Right lobe of liver (tissue), 6 donors: Measurements from ENCODE around the gene LMO7. TPM values are rescaled to one million over a fixed set of nuclear protein-coding genes. Genes with fewer than 3 reads are reported as not detected.

ENCODE experiments used
- ATAC-seq, 4 donors: fragments of 200-7000 bp; cut with Tn5 transposase; one replicate each; pipeline ENCODE4 v1.9.1; 2020; ENCODE audit warnings: mild to moderate bottlenecking in 4 of 4, moderate library complexity in 4 of 4
- DNase-seq, 3 donors: peaks; one replicate each; pipeline ENCODE4 v3.0.0-alpha.2; 2020
- H3K27ac ChIP-seq, 3 donors: fragments of 200-600 bp; one replicate each; pipeline ENCODE4 v1.8.0; 2022
- H3K27me3 ChIP-seq, 2 donors: fragments of 200-600 bp; one replicate each; pipeline ENCODE4 v1.8.0; 2022
- H3K36me3 ChIP-seq, 4 donors: fragments of 200-600 bp; sonication (generic) in 1 of 4; one replicate each; pipeline versions ENCODE4 v1.5.1 to v1.8.0; 2017 to 2022; ENCODE audit warnings: control low read depth in 1 of 4
- H3K4me1 ChIP-seq, 4 donors: fragments of 200-600 bp; sonication (generic) in 1 of 4; one replicate each; pipeline versions ENCODE4 v1.5.1 to v1.8.0; 2017 to 2022; ENCODE audit warnings: control low read depth in 1 of 4
- H3K4me3 ChIP-seq, 3 donors: fragments of 200-600 bp; one replicate each; pipeline ENCODE4 v1.8.0; 2022
- H3K9me3 ChIP-seq, 4 donors: fragments of 200-600 bp; sonication (generic) in 1 of 4; one replicate each; pipeline versions ENCODE4 v1.5.1 to v1.8.0; 2017 to 2022; ENCODE audit warnings: control low read depth in 1 of 4
- POLR2A ChIP-seq: fragments of 450-650 bp; IDR thresholded peaks from one replicate; pipeline ENCODE4 v1.6.1; 2017; ENCODE audit warnings: antibody characterized with exemption, mild to moderate bottlenecking
- WGBS: methylation state at CpG from one replicate; pipeline ENCODE4 v1.1.6; 2018; ENCODE audit warnings: low coverage, low lambda C conversion rate; ENCODE audit not compliant: insufficient coverage; ENCODE audit errors: missing lambda C conversion rate; 5-methylcytosine and 5-hydroxymethylcytosine counted together
- intact Hi-C, 2 donors: fragments of 100-400 bp; cut with DNase I; formaldehyde crosslinking; loops; one replicate each; pipeline versions ENCODE4 v1.11.2 to v1.14.1; 2022
- total RNA-seq, 6 experiments: library from RNA; depleted of rRNA in 2 of 6; stranded (reverse); fragments of >200 nt in 2 of 6; fragmentation: NEBNext Ultra II Directional in 3 of 6; extraction: Animal tissue kit (Norgen Biotek cat#: 25700) in 3 of 6; gene quantifications; one replicate each; pipeline versions ENCODE4 v1.1.0 to v1.2.4, GENCODE V29; 2016 to 2023
- TF ChIP-seq, protein P1 (sequence below), 4 donors: fragments of 200-600 bp in 3 of 4; fragments of 450-650 bp in 1 of 4; IDR thresholded peaks; one replicate each; pipeline versions ENCODE4 v1.5.1 to v1.8.0; 2016 to 2022; ENCODE audit warnings: antibody characterized with exemption in 4 of 4, mild to moderate bottlenecking in 2 of 4
- donor health status: DM: no; HTN: yes; CAD: no.
- donor health status: DM: no; HTN: no; CAD: no.
- donor health status: DM: no; HTN: no; CAD: no.
- donor health status: DM: no; HTN: yes; CAD: no.
- donor health status: DM: no; HTN: yes; CAD: no.

Gene LMO7
- total RNA-seq, 6 experiments from 2014 or later: 42.3 to 60.2 (median 51.1) TPM

- TF ChIP-seq, protein P1, sequence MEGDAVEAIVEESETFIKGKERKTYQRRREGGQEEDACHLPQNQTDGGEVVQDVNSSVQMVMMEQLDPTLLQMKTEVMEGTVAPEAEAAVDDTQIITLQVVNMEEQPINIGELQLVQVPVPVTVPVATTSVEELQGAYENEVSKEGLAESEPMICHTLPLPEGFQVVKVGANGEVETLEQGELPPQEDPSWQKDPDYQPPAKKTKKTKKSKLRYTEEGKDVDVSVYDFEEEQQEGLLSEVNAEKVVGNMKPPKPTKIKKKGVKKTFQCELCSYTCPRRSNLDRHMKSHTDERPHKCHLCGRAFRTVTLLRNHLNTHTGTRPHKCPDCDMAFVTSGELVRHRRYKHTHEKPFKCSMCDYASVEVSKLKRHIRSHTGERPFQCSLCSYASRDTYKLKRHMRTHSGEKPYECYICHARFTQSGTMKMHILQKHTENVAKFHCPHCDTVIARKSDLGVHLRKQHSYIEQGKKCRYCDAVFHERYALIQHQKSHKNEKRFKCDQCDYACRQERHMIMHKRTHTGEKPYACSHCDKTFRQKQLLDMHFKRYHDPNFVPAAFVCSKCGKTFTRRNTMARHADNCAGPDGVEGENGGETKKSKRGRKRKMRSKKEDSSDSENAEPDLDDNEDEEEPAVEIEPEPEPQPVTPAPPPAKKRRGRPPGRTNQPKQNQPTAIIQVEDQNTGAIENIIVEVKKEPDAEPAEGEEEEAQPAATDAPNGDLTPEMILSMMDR (IDR thresholded peaks at IDR 0.05): no peak
- TF ChIP-seq POLR2A: no peak
- H3K9me3 ChIP-seq: no peaks in the 10 kb centered on the region
- intact Hi-C loops: loop anchor here (10.0 kb wide), 3 partner anchors 135 to 595 kb away; no protein-coding TSS in a partner anchor
These were observed 243.5 kb downstream of the LMO7 start for GRCh38 chr13:75879656-75880055.

GRCh38 chr13:75881109-75881775 lies 245.1 kb downstream of the LMO7 start:
- Histone ChIP-seq H3K27ac (no peak overlapping the region), H3K9me3 (no peaks in the 10 kb centered on the region), H3K4me3 (no peak overlapping the region), H3K27me3 (no peaks in the 10 kb centered on the region), H3K36me3 (no peaks in the 10 kb centered on the region), H3K4me1 (peaks cover 0 to 11% (median 0%) of the 10 kb centered on the region in 4 donors)
- TF ChIP-seq, protein P1 (IDR thresholded peaks at IDR 0.05): peak in 1 of 4 donors; percentile 15
- no peak for TF ChIP-seq POLR2A
- peak; percentile 77 to 87 (median 83) for ATAC-seq
- 27% methylated on average over 4 of the region's 4 CpGs for WGBS
- intact Hi-C loops: loop anchor here in 1 of 2 donors (10.0 kb wide), 1 partner anchor 584 kb away; no protein-coding TSS in a partner anchor
- no peak for DNase-seq

More at GRCh38 chr13:75879656-75880055, 243.5 kb downstream of the LMO7 start:
- H3K4me1 ChIP-seq: peaks cover 0 to 11% (median 0%) of the 10 kb centered on the region in 4 donors
- H3K27ac ChIP-seq: no peak overlapping the region
- H3K36me3 ChIP-seq: no peaks in the 10 kb centered on the region
- H3K4me3 ChIP-seq: no peak overlapping the region
- DNase-seq (no peak), ATAC-seq (no peak)
- WGBS: 73% methylated on average over 4 of the region's 4 CpGs
- no peaks in the 10 kb centered on the region for H3K27me3 ChIP-seq

DNA sequence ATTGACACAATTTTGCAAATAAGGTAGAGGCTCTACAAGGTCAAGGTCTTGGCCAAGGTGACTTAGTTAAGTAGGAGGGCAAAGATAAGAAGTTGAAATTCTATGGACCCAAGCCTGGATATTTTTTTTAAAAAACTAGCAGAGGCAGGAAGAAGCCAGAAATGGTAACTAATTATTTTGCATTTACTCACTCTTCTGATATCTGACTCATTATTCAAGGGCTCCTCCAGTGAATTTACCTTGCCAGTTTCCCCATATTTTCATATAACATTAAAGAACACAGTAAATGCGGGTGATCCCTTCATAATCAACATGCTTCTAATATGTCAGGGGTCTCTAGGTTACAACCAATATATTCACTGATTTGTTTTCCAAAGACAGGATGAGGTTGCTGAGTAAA lies 246.1 kb downstream of the LMO7 start:
- no peak overlapping the region for H3K4me3 ChIP-seq
- no peaks in the 10 kb centered on the region for H3K9me3 ChIP-seq
- no peak overlapping the region for H3K27ac ChIP-seq
- H3K27me3 ChIP-seq: no peaks in the 10 kb centered on the region
- DNase-seq (no peak), ATAC-seq (no peak)
- 92% methylated on average over 1 of the region's 1 CpG for WGBS
- TF ChIP-seq, protein P1 (IDR thresholded peaks at IDR 0.05): no peak
- TF ChIP-seq POLR2A: no peak
- H3K4me1 ChIP-seq: peaks cover 0 to 11% (median 0%) of the 10 kb centered on the region in 4 donors
- intact Hi-C loops: loop anchor here in 1 of 2 donors (10.0 kb wide), 1 partner anchor 583 kb away; no protein-coding TSS in a partner anchor
- H3K36me3 ChIP-seq: no peaks in the 10 kb centered on the region

DNA sequence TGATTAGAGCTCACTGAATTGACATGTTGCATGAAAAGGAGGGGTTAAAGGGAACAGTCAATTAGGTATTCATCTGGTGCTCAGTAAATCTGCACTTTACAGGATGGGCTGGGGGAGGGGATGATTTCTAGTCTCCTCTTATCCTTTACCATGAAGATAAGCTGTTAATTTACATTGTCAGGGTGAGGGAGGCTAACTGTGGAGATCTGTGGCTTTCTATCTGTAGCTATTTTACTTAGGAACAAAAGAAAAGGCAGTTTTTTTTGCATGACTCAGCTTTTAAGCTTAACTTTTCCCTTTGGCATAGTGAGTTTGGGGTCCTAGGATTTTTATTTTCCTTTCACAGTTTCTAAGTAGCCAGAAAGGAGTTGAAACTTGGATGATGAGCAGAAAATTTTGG lies 253.3 kb downstream of the LMO7 start:
- Histone ChIP-seq H3K27me3 (no peaks in the 10 kb centered on the region), H3K9me3 (no peaks in the 10 kb centered on the region), H3K4me1 (no peaks in the 10 kb centered on the region), H3K36me3 (no peaks in the 10 kb centered on the region), H3K27ac (no peak overlapping the region), H3K4me3 (no peak overlapping the region)
- TF ChIP-seq POLR2A: no peak
- TF ChIP-seq, protein P1 (IDR thresholded peaks at IDR 0.05): no peak
- DNase-seq: no peak
- intact Hi-C loops: loop anchor here in 1 of 2 donors (10.0 kb wide), 1 partner anchor 575 kb away; no protein-coding TSS in a partner anchor
- no peak for ATAC-seq
